T-cell (primary cell): Measurements from ENCODE around the gene LDLR. TPM values are rescaled to one million over a fixed set of nuclear protein-coding genes. Genes with fewer than 3 reads are reported as not detected.

Experiments
- ATAC-seq, 4 experiments: fragments of 200-7000 bp in 3 of 4; fragments of 150-1000 bp in 1 of 4; cut with Tn5 transposase; replicated peaks in 1 of 4; 1 replicate in 3 of 4; 2 replicates in 1 of 4; pipeline ENCODE4 v1.10.0; 2021; ENCODE audit warnings: moderate library complexity in 3 of 4, mild to moderate bottlenecking in 2 of 4, moderate number of reproducible peaks in 1 of 4
- CTCF ChIA-PET, 2 donors: fragments of 300-600 bp; sonication (Branson Sonifier 250); formaldehyde crosslinking; loops; one replicate each; lab custom pipeline; 2022; ENCODE audit warnings: antibody characterized with exemption in 2 of 2; lab: Charles Lee
- POLR2A ChIA-PET, 2 donors: fragments of 300-600 bp; sonication (Branson Sonifier 250); formaldehyde crosslinking; loops; one replicate each; lab custom pipeline; 2022; ENCODE audit warnings: antibody characterized with exemption in 2 of 2; lab: Charles Lee
- DNase-seq, 35 experiments: peaks; one replicate each; pipeline versions ENCODE4 v3.0.0 to v3.0.0-alpha.2; 2013 to 2023
- H3K27ac ChIP-seq: one replicate; pipeline ENCODE4 v1.5.1; 2013; ENCODE audit warnings: low read length
- H3K27me3 ChIP-seq, 2 experiments: replicated peaks in 1 of 2; 1 replicate in 1 of 2; 2 replicates in 1 of 2; pipeline versions ENCODE4 v1.6.1 to v1.7.0; 2013; ENCODE audit warnings: low read length in 1 of 2, mixed read lengths in 1 of 2; ENCODE audit not compliant: control insufficient read depth in 2 of 2, insufficient read depth in 2 of 2; ENCODE audit errors: extremely low read depth in 1 of 2
- H3K36me3 ChIP-seq, 2 donors: 1 replicate in 1 of 2; 2 replicates in 1 of 2; pipeline versions ENCODE4 v1.6.1 to v1.7.0; 2013; ENCODE audit warnings: low read length in 1 of 2; ENCODE audit not compliant: control insufficient read depth in 2 of 2, insufficient read depth in 1 of 2; ENCODE audit errors: extremely low read depth in 1 of 2
- H3K4me1 ChIP-seq, 2 experiments: 1 replicate in 1 of 2; 2 replicates in 1 of 2; pipeline versions ENCODE4 v1.6.1 to v1.7.0; 2013; ENCODE audit warnings: low read length in 2 of 2, mixed read lengths in 1 of 2; ENCODE audit not compliant: insufficient read depth in 2 of 2, control insufficient read depth in 1 of 2; ENCODE audit errors: extremely low read depth in 1 of 2
- H3K4me3 ChIP-seq, 2 donors: 1 replicate in 1 of 2; 2 replicates in 1 of 2; pipeline versions ENCODE4 v1.5.1 to v1.7.0; 2013; ENCODE audit warnings: mild to moderate bottlenecking in 2 of 2, low read length in 1 of 2, moderate library complexity in 1 of 2; ENCODE audit not compliant: control insufficient read depth in 1 of 2; ENCODE audit errors: extremely low read depth in 1 of 2
- H3K9me3 ChIP-seq: 2 replicates; pipeline ENCODE4 v1.7.0; 2013
- H3K27ac Mint-ChIP-seq, 2 donors: one replicate each; pipeline ENCODE4 v1.8.0; 2020 to 2021; ENCODE audit warnings: mild to moderate bottlenecking in 2 of 2, mixed read lengths in 2 of 2
- H3K27me3 Mint-ChIP-seq, 2 donors: one replicate each; pipeline ENCODE4 v1.8.0; 2021 to 2022; ENCODE audit warnings: mixed read lengths in 2 of 2
- H3K36me3 Mint-ChIP-seq: one replicate; pipeline ENCODE4 v1.8.0; 2021; ENCODE audit warnings: mixed read lengths
- H3K4me1 Mint-ChIP-seq, 3 donors: one replicate each; pipeline ENCODE4 v1.8.0; 2020 to 2022; ENCODE audit warnings: mixed read lengths in 3 of 3, mild to moderate bottlenecking in 1 of 3
- H3K4me3 Mint-ChIP-seq, 3 donors: one replicate each; pipeline ENCODE4 v1.8.0; 2020 to 2022; ENCODE audit warnings: mild to moderate bottlenecking in 3 of 3, mixed read lengths in 3 of 3, moderate library complexity in 3 of 3
- H3K9me3 Mint-ChIP-seq, 3 donors: one replicate each; pipeline ENCODE4 v1.8.0; 2020 to 2022; ENCODE audit warnings: mixed read lengths in 3 of 3
- WGBS: methylation state at CpG from one replicate; pipeline ENCODE4 v1.1.5; 2013; ENCODE audit warnings: missing lambda C conversion rate; ENCODE audit not compliant: insufficient coverage; 5-methylcytosine and 5-hydroxymethylcytosine counted together
- total RNA-seq, 35 experiments: library from RNA in 6 of 35; stranded (reverse) in 6 of 35; fragments of 120-200 nt in 1 of 35; gene quantifications; one replicate each; pipeline versions ENCODE4 v1.2.1 to v1.2.4 and lab custom pipeline; 2013 to 2026

The LDLR gene
- total RNA-seq, 5 donors from 2014 or later (not counting 1 experiment from before 2014, with no cell fraction given) = 33.8 to 50.4 (median 42.0) TPM

DNA sequence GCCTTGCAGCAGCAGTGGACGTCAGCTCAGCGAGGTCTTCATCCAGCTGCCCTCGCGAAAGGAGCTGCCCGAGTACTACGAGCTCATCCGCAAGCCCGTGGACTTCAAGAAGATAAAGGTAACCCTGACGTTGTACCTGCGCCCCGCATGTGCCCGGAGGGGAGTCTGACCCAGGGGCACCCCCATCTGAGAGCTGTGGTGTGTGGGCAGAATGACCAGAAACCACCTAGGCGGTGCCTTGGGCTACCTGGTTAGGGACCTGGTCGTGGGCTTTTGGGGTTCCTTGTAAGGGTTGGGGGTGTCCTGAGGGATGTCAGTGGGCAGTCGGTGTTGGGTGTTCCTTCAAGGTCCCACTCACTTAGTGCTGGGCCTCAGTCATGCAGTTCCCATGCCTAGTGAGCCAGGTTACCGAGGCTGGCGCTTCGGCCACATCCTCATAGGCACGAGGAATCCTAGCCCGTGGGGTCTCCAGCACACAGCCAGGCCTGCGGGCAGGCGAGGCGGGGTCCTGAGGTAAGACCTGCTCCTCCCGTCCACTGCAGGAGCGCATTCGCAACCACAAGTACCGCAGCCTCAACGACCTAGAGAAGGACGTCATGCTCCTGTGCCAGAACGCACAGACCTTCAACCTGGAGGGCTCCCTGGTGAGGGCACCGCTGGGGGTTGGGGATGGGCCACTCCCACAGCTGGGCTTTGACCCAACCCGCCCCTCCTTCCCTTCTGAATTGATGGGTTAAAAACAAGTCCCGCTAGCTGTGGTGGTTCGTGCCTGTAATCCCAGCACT lies 30.8 kb upstream of the LDLR start:
- Histone ChIP-seq H3K4me3 (no peak overlapping the region), H3K27me3 (no peaks in the 10 kb centered on the region), H3K4me1 (peaks cover 0 to 2% of the 10 kb centered on the region in 2 experiments), H3K27ac (no peak overlapping the region), H3K9me3 (no peaks in the 10 kb centered on the region), H3K36me3 (peaks cover 6 to 30% of the 10 kb centered on the region in 2 donors)
- DNase-seq (no peak), ATAC-seq (no peak)
- Mint-ChIP-seq H3K27ac (no peak overlapping the region), H3K4me1 (peaks cover 0 to 3% (median 0%) of the 10 kb centered on the region in 3 donors), H3K4me3 (no peak overlapping the region), H3K36me3 (peaks cover 22% of the 10 kb centered on the region), H3K9me3 (no peaks in the 10 kb centered on the region), H3K27me3 (no peaks in the 10 kb centered on the region)
- POLR2A ChIA-PET = no interaction called here
- CTCF ChIA-PET = no interaction called here
- 95% methylated on average over 30 of the region's 34 CpGs for WGBS

DNA sequence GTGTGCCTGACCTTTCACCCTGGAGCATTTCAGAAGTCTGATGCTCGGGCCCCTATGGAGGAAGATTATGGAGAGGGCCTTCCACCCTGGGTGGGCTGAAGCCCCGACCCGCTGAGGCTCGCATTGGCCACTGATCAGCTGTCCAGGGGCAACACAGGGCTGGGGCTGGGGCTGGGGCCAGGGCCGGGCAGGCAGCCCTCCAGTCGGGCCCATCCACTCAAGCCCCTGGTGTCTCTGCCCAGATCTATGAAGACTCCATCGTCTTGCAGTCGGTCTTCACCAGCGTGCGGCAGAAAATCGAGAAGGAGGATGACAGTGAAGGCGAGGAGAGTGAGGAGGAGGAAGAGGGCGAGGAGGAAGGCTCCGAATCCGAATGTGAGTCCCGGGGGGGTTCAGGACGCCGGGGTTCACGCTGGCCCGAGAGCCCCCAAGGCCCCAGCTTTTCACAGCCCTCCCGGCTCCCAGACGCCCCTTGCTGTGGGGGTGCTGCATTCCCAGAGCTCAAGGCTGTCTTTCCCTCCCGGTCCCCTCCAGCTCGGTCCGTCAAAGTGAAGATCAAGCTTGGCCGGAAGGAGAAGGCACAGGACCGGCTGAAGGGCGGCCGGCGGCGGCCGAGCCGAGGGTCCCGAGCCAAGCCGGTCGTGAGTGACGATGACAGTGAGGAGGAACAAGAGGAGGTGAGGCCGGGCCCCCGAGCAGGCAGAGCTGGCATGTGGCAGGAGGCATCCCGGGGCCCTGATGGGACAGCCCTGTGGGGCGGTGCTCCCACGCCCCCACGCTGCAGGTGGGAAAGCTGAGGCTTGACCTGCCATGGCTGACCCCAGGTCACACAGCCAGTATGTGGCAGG lies 29.5 kb upstream of the LDLR start:
- POLR2A ChIA-PET = no interaction called here
- Mint-ChIP-seq H3K4me3 (no peak overlapping the region), H3K4me1 (no peaks in the 10 kb centered on the region), H3K27me3 (no peaks in the 10 kb centered on the region), H3K9me3 (no peaks in the 10 kb centered on the region), H3K27ac (no peak overlapping the region), H3K36me3 (peaks cover 22% of the 10 kb centered on the region)
- DNase-seq (no peak), ATAC-seq (no peak)
- Histone ChIP-seq H3K9me3 (no peaks in the 10 kb centered on the region), H3K4me1 (peaks cover 0 to 2% of the 10 kb centered on the region in 2 experiments), H3K27me3 (no peaks in the 10 kb centered on the region), H3K27ac (no peak overlapping the region), H3K36me3 (peaks cover 6 to 30% of the 10 kb centered on the region in 2 donors), H3K4me3 (no peak overlapping the region)
- CTCF ChIA-PET = no interaction called here
- WGBS = 96% methylated on average over 37 of the region's 43 CpGs

DNA sequence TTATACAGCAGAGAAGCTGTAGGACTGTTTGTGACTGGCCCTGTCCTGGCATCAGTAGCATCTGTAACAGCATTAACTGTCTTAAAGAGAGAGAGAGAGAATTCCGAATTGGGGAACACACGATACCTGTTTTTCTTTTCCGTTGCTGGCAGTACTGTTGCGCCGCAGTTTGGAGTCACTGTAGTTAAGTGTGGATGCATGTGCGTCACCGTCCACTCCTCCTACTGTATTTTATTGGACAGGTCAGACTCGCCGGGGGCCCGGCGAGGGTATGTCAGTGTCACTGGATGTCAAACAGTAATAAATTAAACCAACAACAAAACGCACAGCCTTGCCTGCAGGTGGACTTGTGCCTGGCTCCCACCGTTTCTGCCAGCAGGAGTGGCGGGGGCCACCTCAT lies 27.3 kb upstream of the LDLR start:
- no peaks in the 10 kb centered on the region for H3K9me3 Mint-ChIP-seq
- peaks cover 24% of the 10 kb centered on the region for H3K36me3 Mint-ChIP-seq
- H3K4me1 Mint-ChIP-seq = no peaks in the 10 kb centered on the region
- no peak overlapping the region for H3K4me3 ChIP-seq
- no peak overlapping the region for H3K4me3 Mint-ChIP-seq
- ChIA-PET POLR2A (no interaction called here), CTCF (no interaction called here)
- WGBS = 86% methylated on average over 3 of the region's 14 CpGs
- H3K27ac Mint-ChIP-seq = no peak overlapping the region
- ATAC-seq (no peak), DNase-seq (no peak)
- H3K4me1 ChIP-seq = peaks cover 0 to 2% of the 10 kb centered on the region in 2 experiments
- H3K9me3 ChIP-seq = no peaks in the 10 kb centered on the region
- peaks cover 12 to 24% of the 10 kb centered on the region in 2 donors for H3K36me3 ChIP-seq
- no peaks in the 10 kb centered on the region for H3K27me3 ChIP-seq
- no peak overlapping the region for H3K27ac ChIP-seq
- H3K27me3 Mint-ChIP-seq = no peaks in the 10 kb centered on the region

DNA sequence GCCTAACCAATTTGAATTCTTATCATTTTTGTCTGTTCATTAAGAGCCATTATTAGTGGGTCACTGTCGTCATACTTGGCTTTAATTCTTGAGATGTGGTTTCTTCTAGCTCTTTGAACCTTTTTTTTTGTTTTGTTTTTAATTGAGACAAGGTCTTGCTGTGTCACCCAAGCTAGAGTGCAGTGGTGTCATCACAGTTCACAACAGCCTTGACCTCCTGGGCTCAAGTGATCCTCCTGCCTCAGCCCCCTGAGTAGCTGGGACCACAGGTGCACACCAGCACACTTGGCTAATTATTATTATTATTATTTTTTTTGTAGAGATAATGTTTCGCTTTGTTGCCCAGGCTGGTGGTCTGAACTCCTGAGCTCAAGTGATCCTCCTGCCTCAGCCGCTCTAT lies 25.8 kb upstream of the LDLR start:
- DNase-seq (no peak), ATAC-seq (no peak)
- Histone ChIP-seq H3K4me1 (peaks cover 0 to 2% of the 10 kb centered on the region in 2 experiments), H3K27ac (no peak overlapping the region), H3K4me3 (no peak overlapping the region), H3K9me3 (no peaks in the 10 kb centered on the region), H3K27me3 (no peaks in the 10 kb centered on the region), H3K36me3 (peaks cover 10 to 27% of the 10 kb centered on the region in 2 donors)
- 86% methylated on average over 1 of the region's 3 CpGs for WGBS
- H3K4me1 Mint-ChIP-seq = no peaks in the 10 kb centered on the region
- H3K27me3 Mint-ChIP-seq = no peaks in the 10 kb centered on the region
- no peaks in the 10 kb centered on the region for H3K9me3 Mint-ChIP-seq
- H3K36me3 Mint-ChIP-seq = peaks cover 29% of the 10 kb centered on the region
- H3K4me3 Mint-ChIP-seq = no peak overlapping the region
- ChIA-PET POLR2A (interaction anchor here in 1 of 2 donors (0.6 kb wide), 1 partner anchor 24 kb away, joined by 4 read pairs; no protein-coding TSS in a partner anchor), CTCF (interaction anchor here in 1 of 2 donors (0.7 kb wide), 1 partner anchor 87 kb away, joined by 3 read pairs; no protein-coding TSS in a partner anchor)
- H3K27ac Mint-ChIP-seq = no peak overlapping the region

DNA sequence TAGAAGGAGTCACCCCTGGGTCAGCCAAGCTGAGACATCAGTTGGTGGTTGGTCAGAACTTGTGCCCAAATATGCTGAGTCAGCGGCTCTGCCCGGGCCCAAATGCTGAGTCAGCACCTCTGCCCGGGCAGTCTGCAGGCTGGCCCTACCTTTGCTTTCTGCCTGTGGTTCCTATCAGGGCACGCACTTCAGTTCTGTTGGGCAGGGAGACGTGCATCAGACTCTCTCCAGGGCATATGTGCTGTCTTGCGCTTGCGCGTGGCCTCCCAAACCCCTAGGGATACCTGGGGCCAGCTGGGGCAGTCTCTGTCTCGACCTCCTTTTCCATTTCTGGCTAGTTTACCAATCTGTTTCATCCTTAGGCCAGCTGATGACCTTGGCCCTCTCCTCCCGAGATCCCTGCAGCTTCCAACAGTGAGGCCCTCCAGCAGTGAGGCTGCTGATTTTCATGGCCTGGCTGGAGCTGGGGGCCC lies 24.4 kb upstream of the LDLR start:
- H3K36me3 Mint-ChIP-seq = peaks cover 23% of the 10 kb centered on the region
- peaks cover 0 to 7% of the 10 kb centered on the region in 2 experiments for H3K4me1 ChIP-seq
- H3K9me3 ChIP-seq = no peaks in the 10 kb centered on the region
- H3K27ac Mint-ChIP-seq = no peak overlapping the region
- no peak overlapping the region for H3K4me3 ChIP-seq
- DNase-seq (no peak), ATAC-seq (no peak)
- ChIA-PET CTCF (no interaction called here), POLR2A (interaction anchor here in 1 of 2 donors (0.6 kb wide), 1 partner anchor 862 kb away, joined by 3 read pairs; no protein-coding TSS in a partner anchor)
- H3K27me3 Mint-ChIP-seq = no peaks in the 10 kb centered on the region
- H3K27ac ChIP-seq = no peak overlapping the region
- 85% methylated on average over 9 of the region's 10 CpGs for WGBS
- H3K4me1 Mint-ChIP-seq = peaks cover 0 to 6% (median 2%) of the 10 kb centered on the region in 3 donors
- no peak overlapping the region for H3K4me3 Mint-ChIP-seq
- no peaks in the 10 kb centered on the region for H3K9me3 Mint-ChIP-seq
- H3K27me3 ChIP-seq = no peaks in the 10 kb centered on the region
- H3K36me3 ChIP-seq = peaks cover 10 to 21% of the 10 kb centered on the region in 2 donors

DNA sequence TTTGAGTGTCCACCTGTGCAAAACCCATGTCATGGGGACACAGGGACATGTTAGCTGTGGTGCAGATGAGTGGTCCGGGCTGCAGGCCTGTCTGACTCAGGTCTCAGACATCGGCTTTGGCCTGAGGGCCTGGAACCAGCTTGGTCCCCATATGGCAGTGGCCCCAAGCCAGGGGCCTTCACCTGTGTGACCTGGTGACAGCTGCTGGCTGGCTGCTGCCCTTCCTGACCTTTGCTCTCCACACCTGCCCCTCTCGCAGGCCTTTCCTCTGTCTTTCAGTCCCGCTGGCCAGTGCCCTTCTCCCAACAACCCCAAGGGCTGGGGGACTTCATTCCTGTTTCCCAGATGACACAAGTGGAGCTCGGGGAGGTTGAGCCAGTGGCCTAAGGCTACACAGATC lies 22.9 kb upstream of the LDLR start:
- peaks cover 7 to 12% of the 10 kb centered on the region in 2 donors for H3K36me3 ChIP-seq
- no peak overlapping the region for H3K4me3 Mint-ChIP-seq
- DNase-seq = no peak
- no peaks in the 10 kb centered on the region for H3K9me3 ChIP-seq
- no peaks in the 10 kb centered on the region for H3K27me3 ChIP-seq
- peaks cover 0 to 6% (median 2%) of the 10 kb centered on the region in 3 donors for H3K4me1 Mint-ChIP-seq
- H3K4me1 ChIP-seq = peaks cover 0 to 5% of the 10 kb centered on the region in 2 experiments
- no peak overlapping the region for H3K27ac ChIP-seq
- no peaks in the 10 kb centered on the region for H3K9me3 Mint-ChIP-seq
- WGBS = 96% methylated on average over 2 of the region's 5 CpGs
- ChIA-PET POLR2A (no interaction called here), CTCF (interaction anchor here in 1 of 2 donors (0.6 kb wide), 1 partner anchor 8 kb away, joined by 3 read pairs; no protein-coding TSS in a partner anchor)
- H3K4me3 ChIP-seq = no peak overlapping the region
- no peaks in the 10 kb centered on the region for H3K27me3 Mint-ChIP-seq
- H3K27ac Mint-ChIP-seq = no peak overlapping the region
- no peak for ATAC-seq
- H3K36me3 Mint-ChIP-seq = peaks cover 21% of the 10 kb centered on the region
